Fibroblast of the conjunctiva (primary cell): ENCODE results near the gene FASN.

ENCODE experiments used
- DNase-seq: peaks from one replicate; pipeline ENCODE4 v3.0.0-alpha.2; 2010; ENCODE audit warnings: low read depth

The FASN gene

DNA sequence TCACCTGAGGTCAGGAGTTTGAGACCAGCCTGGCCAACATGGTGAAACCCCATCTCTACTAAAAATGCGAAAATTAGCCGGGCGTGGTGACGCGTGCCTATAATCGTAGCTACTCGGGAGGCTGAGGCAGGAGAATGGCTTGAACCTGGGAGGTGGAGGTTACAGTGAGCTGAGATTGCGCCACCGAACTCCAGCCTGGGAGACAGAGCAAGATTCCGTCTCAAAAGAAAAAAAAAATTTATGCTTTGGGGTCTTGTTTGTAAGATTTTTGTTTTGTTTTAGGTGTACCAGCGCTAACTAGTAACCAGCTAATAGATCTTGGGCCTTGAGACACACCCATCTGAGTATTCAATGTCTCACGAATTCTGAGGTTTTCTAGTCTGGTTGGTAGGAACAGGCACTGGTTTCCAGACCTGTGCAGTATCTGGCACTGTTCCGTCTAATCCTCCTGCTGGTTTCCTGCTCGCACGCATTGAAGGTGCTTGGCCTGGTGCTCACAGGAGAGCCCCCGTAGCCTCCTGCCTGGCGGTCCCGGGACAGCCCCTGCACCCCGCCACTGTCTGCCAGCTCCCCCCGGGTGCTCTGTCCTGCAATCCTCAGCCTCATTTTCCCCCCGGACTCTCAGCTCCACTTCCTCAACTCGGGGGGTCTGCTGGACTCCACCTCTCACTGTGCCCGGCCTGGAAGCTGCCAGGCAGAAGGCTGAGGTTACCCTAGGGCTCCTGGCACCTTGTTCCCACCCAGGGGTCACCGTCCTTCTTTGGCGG is 21.8 kb downstream of the FASN start:
- no peak for DNase-seq

DNA sequence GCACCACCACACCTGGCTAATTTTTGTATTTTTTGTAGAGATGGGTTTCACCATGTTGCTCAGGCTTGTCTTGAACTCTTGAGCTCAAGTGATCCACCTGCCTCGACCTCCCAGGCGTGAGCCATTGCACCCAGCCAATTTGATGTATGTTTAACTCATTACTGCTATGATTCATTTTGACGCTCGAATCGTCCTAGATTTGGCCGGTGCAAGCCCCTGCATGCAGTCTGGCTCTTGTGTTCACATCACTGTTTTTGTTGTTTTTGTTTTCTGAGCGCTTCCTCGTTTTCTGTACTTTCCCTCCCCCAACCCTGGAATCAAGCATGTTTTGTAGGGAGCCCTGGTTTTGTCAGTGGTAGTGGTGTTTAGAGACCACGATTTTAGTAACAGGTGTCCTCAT is 24.6 kb downstream of the FASN start:
- no peak for DNase-seq

DNA sequence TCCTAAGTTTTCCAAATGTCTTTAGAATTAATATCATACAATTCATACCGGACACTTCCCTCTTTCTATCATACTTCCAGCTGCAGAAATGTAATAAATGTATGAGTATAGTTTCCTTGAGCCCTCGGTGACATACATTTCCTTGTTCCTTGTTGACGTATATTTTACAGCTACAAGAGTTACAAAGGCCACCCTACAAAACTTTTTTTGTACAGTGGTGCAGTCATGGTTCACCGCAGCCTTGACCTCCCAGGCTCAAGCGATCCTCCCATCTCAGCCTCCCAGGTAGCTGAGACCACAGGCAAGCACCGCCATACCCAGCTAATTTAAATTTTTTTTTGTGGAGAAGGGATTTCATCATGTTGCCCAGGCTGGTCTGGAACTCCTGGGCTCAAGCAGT is 25.2 kb downstream of the FASN start:
- no peak for DNase-seq

DNA sequence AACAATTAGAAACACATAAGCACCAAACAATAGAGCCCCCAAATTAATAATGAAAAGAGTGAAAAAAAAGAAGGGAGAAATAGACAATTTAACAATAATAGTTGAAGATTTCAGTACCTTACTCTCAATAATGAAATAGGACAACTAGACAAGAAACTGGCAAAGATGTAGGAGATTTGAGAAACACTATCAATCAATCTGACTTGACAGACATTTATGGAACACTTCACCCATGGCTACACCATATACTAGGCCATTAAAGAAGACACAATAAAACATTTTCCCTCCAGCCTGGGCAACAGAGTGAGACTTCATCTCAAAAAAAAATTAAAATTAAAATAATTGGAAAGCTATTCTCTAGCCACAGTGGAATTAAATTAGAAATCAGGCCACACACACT is 27.4 kb downstream of the FASN start:
- no peak for DNase-seq

DNA sequence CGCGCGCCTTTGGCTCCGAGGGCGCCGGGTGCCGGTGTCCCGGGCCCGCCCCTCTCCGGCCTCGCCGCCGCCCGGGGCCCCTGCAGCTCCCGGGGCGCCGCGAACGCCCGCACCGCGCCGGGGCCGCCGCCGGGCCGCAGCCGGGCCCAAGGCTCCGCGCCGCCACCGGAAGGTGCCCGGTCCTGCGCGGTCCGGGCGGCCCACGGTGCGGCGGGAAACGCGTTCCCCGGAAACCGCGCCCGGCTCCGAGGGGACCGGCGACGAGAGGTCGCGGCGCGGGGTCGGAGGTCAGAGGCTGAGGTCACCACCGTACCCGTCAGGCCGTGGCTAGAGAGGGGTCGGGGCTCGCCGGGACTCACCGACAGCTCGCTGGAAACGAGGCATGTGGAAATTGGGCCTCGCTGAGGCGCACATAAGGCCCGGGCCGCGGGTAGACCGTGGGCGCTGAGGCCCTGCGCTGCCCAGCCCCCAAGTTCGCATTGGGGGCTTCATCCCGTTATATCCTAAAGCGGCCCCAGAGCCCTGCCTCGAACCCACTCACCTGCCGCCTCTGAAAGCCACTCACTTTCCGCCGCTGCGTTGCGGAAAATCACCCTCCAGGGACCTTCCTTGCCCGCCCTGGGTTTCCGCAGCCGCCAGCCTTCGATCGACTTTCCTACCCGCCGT is 32.3 kb downstream of the FASN start, which contains the start of gene DUS1L:
Gene DUS1L, minus strand, starts transcription at position 167 of the 666 bp plus-strand sequence. CDS start 745 bp downstream, outside the sequence.
- DNase-seq = no peak

DNA sequence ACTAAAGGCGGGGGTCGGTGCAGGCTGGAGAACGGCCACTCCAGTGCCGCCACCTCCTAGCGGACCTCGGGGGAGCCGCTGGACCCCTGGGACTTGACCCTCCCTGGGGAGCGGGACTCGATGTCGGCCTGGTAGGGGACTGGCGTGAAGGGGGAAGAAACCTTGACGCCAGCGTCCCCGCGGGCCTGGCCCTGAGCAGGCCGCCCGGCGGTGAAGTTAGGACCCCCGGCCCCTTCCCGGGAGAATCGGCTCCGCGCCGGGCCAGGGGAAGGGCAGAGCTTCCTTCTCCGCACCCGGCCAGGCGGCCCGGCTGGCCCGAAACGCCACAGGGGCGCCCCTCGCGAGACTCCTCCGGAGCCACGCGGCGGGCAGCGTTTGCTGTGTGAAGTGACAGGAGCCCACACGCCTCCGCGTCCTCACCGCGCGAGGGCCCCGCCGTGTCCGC is 32.8 kb downstream of the FASN start:
- no peak for DNase-seq

DNA sequence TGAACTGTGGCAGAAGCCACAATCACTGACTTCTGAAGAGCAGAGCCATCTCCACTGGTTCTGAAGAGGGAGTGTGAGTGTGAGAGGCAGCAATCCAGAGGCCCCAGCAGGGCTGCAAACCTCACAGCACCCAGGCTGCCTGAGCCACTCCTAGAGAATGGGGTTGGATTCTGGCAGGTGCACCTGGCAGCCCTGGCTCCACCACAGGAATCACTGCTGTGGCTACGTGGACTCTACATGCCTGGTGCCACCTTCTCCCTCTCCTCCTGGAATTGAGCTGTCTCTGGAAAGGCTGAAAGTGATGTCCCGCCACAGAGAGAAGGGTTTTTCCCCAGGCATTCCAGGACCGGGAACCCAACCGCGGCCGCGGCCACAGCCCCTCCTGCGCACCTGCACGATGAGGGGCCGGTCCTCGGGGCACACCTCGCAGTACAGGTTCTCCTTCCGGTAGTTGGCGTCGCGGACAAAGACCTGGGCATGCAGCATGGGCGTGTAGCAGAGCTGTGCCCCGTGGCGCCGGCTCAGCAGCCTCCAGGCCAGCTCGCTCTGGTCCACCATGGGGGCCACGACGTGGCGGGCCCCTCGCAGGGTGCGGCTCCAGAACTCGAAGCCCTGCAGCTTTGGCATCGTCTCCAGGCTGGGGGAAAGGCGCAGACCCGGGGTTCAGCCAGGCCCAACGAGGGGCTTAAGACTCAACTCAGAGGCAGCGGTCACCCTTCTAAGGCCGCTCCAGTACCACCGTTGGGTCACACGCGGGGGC is 33.4 kb downstream of the FASN start:
- DNase-seq = no peak

DNA sequence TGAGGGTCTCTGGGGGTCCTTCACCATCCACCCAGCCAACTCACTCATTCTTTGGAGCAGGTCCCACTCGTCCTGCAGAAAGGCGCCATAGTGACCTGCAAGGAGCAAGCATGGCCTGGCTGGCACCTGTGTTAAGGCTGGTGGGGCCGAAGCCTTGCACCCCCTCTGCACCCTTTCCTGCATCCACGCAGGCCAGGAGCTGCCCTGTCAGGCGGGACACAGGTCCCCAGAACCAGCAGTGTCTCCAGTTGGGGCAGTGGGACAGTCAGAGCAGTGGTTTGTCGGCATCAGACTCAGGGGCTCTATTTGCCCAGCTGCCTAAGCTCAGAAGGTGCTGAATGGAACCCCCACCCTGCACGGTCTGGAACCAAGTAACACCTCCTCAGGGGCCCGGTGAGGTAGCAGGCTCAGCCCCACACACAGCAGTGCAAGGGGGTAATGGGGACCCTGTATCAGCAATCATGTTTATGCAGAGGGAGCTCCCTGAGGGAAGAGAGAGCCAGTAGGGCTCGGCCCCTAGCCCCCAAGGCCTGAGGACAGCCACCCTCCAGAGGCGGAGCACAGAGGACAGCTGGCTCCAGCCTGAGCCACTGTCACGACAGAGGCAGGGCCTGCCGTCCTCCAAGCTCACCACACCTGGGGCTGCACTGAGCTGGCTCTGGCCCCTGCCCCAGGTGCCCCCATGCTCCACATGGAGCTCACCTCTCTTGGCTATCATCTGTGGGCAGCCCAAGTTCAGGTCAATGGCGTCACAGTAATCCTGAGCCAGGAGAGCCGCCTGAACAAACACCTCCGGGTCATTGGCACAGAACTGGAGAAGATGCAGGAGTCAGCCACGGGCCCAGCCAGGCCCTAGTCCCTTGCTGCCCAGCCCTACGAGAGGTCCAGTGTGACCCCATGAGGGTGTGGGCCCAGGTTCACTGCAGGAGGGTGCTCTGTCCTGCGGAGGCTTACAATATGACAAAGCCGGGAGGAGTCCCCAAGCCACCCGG is 34.3 kb downstream of the FASN start:
- no peak for DNase-seq

DNA sequence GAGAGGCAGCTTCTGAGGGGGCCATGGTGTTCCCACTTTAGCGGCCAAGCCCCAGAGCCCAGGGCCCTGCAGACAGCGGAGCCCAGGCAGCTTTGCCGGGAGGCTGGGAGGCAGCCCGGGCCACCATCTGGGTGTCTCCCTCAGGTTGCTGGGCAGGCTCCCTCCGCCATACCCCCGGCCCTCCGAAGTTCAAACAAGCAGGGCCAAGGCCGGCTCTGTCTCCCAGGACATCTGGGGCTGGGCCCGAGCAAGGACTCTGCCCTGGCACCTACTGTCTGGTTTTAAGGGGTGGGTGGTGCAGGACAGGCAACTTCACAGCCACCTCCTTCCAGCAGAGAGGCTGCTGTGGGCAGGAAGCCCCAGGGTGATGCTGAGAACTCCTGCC is 35.1 kb downstream of the FASN start:
- DNase-seq = no peak

DNA sequence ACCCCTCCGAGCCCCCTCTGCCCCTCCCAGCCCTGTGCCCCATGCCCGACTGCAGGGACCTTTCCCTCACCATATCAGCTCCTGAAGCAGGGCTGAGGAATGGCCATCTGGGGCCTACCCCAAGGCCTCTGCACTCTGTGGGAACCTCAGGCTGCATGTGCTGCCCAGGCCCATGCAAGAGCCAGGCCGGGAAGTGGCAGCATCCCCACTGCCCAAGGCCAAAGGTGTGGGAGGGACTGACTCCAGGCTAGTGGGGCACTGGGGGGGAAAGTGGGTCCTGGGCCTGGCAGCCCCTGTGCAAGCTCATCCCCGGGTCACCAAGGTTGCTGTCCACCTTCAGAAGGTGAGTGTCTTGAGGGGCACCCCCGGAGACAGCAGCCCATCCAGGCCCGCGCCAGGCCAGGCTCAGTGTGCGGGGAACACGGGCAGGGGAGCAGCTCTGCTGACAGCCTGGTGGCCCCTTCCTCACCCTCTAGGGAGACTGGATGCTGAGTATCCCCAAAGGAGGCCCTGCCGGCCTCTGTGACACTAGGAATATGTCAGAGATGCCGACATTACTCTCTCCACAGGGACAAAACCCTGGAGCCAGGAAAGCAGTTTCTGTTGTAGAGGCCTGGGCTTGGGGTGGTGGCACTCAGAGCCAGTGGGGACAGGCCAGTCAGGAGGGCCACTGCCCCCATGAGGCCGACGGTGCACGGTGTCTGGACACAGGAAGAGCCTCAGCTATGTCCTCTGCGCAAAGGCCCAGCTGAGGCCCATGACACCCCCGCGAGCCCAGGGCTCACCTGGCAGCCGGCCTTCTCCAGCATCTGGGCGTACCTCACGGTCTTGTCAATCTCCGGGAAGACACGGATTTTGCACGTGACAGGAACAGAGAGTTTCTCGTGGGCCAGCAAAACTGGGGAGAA is 35.7 kb downstream of the FASN start:
- no peak for DNase-seq

DNA sequence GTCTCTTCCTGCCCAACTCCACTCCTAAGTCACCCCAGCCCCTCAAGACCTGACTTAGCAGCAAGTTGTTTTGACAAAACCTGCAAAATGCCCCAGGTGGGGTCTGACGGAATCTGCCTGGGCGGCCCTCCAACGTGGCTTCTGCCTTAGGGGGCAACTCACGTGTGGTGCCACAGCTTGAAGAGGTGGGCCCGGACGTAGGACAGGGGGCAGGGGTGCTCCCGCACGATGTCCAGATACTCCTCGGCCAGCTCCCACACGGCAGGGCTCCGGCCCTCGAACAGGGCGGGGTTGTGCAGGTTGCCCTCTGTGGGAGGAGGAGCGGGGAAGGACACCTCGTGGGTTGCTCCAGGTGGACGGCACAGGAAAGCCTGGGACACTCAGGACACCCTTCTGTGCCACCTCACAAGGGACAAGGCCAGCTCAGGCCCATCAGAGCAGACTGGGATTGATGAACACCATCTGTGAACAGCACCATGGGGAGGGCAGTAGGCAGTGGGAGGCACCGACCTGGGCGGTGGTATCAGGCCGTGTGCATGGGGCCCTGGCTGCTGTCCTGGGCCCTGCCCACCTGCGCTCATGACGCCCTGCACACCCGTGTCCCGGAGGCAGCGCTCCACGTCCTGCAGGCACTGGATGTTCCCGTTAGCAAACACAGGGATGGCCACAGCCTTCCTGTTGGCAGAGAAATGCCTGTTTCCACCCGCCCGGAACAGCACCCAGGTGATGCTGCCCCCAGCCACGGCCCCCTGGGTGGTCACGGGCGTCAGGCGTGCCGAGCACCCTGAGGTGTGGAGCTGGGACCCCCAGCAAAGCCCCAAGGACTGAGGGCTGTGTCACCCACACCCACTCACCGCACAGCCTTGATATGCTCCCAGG is 36.8 kb downstream of the FASN start:
- DNase-seq = no peak

DNA sequence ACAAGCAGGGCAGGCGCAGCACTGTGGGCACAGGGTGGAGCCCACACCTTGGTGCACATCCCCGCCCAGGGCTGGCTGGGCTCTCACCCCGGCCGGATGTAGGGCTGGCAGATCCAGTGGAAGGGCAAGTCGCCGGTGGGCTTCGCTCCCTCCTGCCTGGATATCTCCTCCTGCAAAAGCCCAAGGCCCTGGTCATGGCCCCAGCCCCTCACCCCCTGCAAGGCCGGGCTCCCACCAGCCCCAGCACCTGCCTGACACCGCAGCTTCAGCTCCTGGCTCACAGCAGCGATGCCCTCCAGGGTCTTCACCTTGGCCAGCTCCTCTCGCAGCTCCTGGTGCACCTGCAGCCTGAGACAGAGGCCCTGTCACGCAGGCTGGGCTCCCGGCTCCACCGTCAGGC is 37.4 kb downstream of the FASN start:
- no peak for DNase-seq

DNA sequence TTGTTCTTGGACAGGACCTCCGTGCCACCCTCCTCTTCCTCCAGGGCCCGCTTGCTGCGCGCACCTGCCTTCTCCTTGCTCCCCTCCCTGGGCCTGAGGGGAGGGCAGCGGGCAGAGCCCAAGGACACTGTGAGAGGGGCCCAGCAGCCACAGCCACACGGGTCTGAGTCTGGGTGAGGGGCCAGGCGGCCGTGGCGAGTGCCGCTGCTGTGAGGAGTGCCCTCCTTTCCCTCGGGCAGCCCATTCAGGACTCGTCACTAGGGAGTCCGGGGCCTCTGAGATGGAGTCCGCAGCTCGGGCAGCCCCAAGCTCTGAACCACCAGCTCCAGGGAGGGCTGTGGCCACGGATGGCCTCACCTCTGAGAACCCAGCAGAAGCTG is 38.0 kb downstream of the FASN start:
- DNase-seq = no peak

DNA sequence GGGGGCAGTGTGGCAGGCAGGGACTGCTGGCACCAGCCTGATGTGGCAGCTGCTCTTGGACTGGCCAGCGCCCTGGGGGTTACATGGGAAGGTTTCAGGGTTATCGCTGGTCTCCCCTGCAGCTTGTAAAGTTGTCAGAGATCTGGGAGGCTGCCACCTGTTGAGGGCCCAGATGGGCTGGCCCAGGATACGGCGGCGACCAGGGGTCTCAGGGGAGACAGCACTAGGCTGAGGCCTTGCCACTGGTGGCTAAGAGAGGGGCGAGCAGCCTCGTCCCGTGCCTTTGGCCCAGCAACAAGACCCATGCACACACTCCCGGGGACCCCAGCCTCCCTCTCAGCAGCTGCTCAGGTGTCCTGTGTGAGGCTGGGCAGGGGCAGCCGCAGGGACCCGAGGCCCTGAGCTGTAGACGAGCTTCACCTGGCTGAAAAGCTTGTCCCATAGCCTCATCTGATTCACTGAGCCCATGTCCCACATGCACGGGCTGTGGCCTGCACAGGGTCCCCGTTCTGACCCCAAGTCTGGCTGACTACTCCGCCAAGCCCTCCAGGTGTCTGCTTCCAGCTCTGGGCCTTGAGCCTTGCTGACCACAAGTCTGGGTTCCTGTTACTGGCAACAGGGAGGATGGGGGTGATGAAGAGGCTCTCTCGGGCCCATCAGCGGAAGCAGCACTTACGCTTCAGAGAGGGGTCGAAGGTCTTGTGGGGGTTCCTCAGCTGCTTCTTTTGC is 38.6 kb downstream of the FASN start:
- DNase-seq = no peak

DNA sequence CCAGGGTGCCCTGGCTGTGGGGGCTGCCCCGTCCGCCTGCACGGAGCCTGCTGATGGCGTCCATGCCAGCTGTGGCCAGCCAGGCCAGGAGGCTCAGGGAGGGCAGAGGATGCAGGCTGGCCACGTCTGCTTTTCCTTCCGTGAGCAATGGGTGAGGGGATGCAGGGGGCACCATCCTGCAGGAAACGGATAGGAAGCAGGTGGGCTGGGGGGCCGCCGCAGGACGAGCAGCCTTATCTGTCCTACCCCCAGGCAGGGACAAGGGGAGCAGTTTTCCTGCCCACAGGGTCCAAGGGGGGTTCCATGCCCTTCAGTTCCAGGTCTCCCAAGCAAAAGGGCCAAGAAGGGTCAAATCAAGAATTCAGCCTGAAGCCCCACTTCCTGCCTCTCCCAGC is 39.2 kb downstream of the FASN start:
- DNase-seq = no peak

DNA sequence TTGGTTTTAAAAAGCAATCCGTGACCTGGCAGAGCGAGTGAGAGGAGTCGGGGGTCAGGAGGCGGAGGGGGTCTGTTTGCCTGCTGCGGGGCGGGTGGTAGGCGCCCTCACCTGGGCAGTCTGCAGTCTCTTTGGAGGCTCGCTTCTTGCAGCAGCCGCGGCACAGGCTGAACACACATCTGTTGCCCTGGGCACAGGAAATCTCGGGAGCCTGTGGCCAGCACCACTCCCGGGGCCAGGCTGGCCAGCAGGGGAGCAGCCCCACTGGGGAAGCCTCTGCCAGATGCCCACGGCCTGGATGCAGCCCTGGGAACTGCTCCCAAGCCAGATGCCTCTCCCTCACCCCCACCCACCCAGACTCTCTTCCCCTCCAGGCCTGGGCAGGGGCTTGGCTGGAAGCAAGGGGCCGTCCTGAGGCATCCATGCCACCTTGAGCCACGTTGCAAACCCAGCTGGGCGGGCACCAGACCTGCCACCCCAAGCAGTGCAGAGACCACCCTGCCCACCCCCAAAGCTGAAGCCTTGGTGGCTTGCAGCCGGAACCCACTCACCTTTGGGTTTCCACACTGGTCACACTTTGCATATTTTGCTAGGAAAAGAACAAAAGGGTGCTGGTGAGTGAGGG is 39.7 kb downstream of the FASN start:
- DNase-seq = no peak

DNA sequence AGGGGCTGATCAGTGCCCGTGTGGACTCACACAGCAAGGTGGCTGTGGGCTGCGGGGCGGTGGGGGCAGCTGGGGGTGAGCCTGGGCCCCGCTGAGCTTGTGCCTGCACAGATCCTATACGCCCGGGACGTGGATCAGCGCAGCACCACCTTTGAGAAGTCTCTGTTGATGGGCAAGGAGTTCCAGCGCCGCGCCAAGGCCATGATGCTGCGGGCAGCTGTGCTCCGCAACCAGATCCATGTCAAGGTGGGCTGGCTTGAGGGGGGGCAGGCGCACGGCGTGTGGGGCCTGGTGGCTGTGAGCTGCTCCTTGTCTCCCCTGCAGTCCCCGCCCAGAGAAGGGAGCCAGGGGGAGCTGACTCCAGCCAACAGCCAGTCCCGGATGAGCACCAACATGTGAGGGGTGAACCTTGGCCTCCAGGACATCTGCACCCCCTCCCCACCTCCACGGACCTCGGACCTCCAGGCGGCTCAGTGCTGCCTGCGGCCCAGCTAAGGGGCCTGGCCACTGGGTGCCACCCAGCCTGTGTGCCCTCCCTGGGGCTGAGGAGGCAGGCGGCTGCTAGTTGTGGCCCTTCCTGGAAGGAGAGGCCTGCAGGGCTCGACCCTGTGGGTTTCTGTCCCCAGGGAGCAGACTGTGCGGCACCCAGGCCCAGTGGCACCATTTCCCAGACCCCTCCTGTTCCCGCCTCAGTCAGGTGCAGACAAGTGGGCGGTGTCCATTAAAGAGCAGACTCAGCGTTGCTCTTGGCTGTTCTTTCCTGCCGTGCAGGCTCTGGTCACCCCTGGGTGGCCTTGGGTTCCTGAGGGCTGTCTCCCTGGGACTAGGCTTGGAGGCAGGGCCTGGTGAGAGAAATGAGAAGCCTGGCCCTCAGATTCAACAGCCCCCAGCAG is 41.1 kb downstream of the FASN start:
- no peak for DNase-seq
